IMR-90 (cell line): Measurements from ENCODE around the gene CSNK1D. TPM values are rescaled to one million over a fixed set of nuclear protein-coding genes. Genes with fewer than 3 reads are reported as not detected.

ENCODE experiments used
- ATAC-seq: fragments of 200-7000 bp; cut with Tn5 transposase; 2 replicates; pipeline ENCODE4 v1.9.1; 2020; ENCODE audit warnings: low read depth, mild to moderate bottlenecking, moderate library complexity
- BruUV-seq: library from RNA; stranded (reverse); fragments of 400-500 nt; replicated peaks from 2 replicates; lab custom pipeline; 2021; lab: Mats Ljungman, UMichigan
- CTCF ChIA-PET: fragments of 300-600 bp; formaldehyde crosslinking; extraction: SDS; loops from one replicate; lab custom pipeline; 2021; ENCODE audit warnings: antibody characterized with exemption; lab: Yijun Ruan, JAX
- POLR2A ChIA-PET: fragments of 300-600 bp; sonication (Branson Sonifier 250); formaldehyde crosslinking; loops from one replicate; lab custom pipeline; 2022; ENCODE audit warnings: antibody characterized with exemption; ENCODE audit not compliant: unreplicated experiment; lab: Charles Lee
- DNase-seq: peaks from one replicate; pipeline ENCODE4 v3.0.0; 2013
- H2AFZ ChIP-seq: replicated peaks from 2 replicates; pipeline ENCODE3; 2013; ENCODE audit warnings: low read length, mild to moderate bottlenecking; ENCODE audit not compliant: poor library complexity
- H2AK5ac ChIP-seq: 2 replicates; pipeline ENCODE4 v1.6.1; 2013; ENCODE audit warnings: low read depth, low read length, inconsistent platforms
- H2AK9ac ChIP-seq: replicated peaks from 2 replicates; pipeline ENCODE3; 2013; ENCODE audit warnings: mild to moderate bottlenecking, low read depth, low read length, moderate library complexity; ENCODE audit not compliant: poor library complexity
- H2BK120ac ChIP-seq: 2 replicates; pipeline ENCODE4 v1.6.1; 2013; ENCODE audit warnings: low read depth, low read length, inconsistent platforms
- H2BK15ac ChIP-seq: 3 replicates; pipeline ENCODE4 v1.6.1; 2013; ENCODE audit warnings: low read depth, low read length, inconsistent platforms
- H2BK20ac ChIP-seq: 2 replicates; pipeline ENCODE4 v1.6.1; 2013; ENCODE audit warnings: low read depth, mild to moderate bottlenecking, inconsistent platforms, low read length, moderate library complexity
- H2BK5ac ChIP-seq: 2 replicates; pipeline ENCODE4 v1.6.1; 2013; ENCODE audit warnings: mild to moderate bottlenecking, low read depth, low read length, inconsistent platforms; ENCODE audit not compliant: poor library complexity, severe bottlenecking
- H3K14ac ChIP-seq: replicated peaks from 2 replicates; pipeline ENCODE4 v1.6.1; 2013; ENCODE audit warnings: low read depth, low read length, inconsistent platforms
- H3K18ac ChIP-seq: 2 replicates; pipeline ENCODE4 v1.6.1; 2013; ENCODE audit warnings: low read depth, low read length, control low read depth
- H3K23ac ChIP-seq: 2 replicates; pipeline ENCODE4 v1.6.1; 2013; ENCODE audit warnings: low read depth, low read length, inconsistent platforms
- H3K27ac ChIP-seq: 2 replicates; pipeline ENCODE4 v1.5.1; 2013; ENCODE audit warnings: mild to moderate bottlenecking, control low read depth, low read length; ENCODE audit not compliant: insufficient read depth
- H3K27me3 ChIP-seq: 2 replicates; pipeline ENCODE4 v1.6.1; 2013; ENCODE audit warnings: low read length; ENCODE audit not compliant: control insufficient read depth, insufficient read depth
- H3K36me3 ChIP-seq: 2 replicates; pipeline ENCODE4 v1.6.1; 2013; ENCODE audit warnings: low read length, mixed read lengths; ENCODE audit not compliant: control insufficient read depth, insufficient read depth
- H3K4ac ChIP-seq: 2 replicates; pipeline ENCODE4 v1.6.1; 2013; ENCODE audit warnings: low read depth, low read length, inconsistent platforms
- H3K4me1 ChIP-seq: 2 replicates; pipeline ENCODE4 v1.6.1; 2013; ENCODE audit warnings: low read length, mixed read lengths; ENCODE audit not compliant: control insufficient read depth, insufficient read depth
- H3K4me2 ChIP-seq: 2 replicates; pipeline ENCODE4 v1.6.1; 2013; ENCODE audit warnings: low read depth, mild to moderate bottlenecking, control low read depth, low read length, moderate library complexity
- H3K4me3 ChIP-seq: 2 replicates; pipeline ENCODE4 v1.5.1; 2013; ENCODE audit warnings: low read depth, mild to moderate bottlenecking, control low read depth, low read length, moderate library complexity; ENCODE audit not compliant: insufficient read depth
- H3K56ac ChIP-seq: 2 replicates; pipeline ENCODE4 v1.6.1; 2013; ENCODE audit warnings: low read length, inconsistent platforms; ENCODE audit not compliant: insufficient read depth; ENCODE audit errors: extremely low read depth
- H3K79me1 ChIP-seq, 2 experiments: 2 replicates each; pipeline ENCODE4 v1.6.1; 2013; ENCODE audit warnings: low read length in 2 of 2, inconsistent platforms in 1 of 2, low read depth in 1 of 2
- H3K9ac ChIP-seq: 2 replicates; pipeline ENCODE4 v1.6.1; 2013; ENCODE audit warnings: low read depth, low read length, control low read depth
- H3K9me1 ChIP-seq: 2 replicates; pipeline ENCODE4 v1.6.1; 2013; ENCODE audit warnings: low read length, inconsistent platforms; ENCODE audit not compliant: insufficient read depth
- H3K9me3 ChIP-seq: 2 replicates; pipeline ENCODE4 v1.6.1; 2013; ENCODE audit warnings: low read length; ENCODE audit not compliant: control insufficient read depth, insufficient read depth
- H4K20me1 ChIP-seq: 2 replicates; pipeline ENCODE4 v1.6.1; 2013; ENCODE audit warnings: low read length, inconsistent platforms; ENCODE audit not compliant: insufficient read depth
- H4K5ac ChIP-seq: 2 replicates; pipeline ENCODE4 v1.6.1; 2013; ENCODE audit warnings: mild to moderate bottlenecking, low read depth, low read length, control low read depth
- H4K8ac ChIP-seq, 2 experiments: 2 replicates each; pipeline ENCODE4 v1.6.1; 2013; ENCODE audit warnings: low read depth in 2 of 2, low read length in 2 of 2, control low read depth in 1 of 2, inconsistent platforms in 1 of 2
- H4K91ac ChIP-seq: 2 replicates; pipeline ENCODE4 v1.6.1; 2013; ENCODE audit warnings: low read depth, low read length, inconsistent platforms; ENCODE audit not compliant: insufficient read depth
- BHLHE40 ChIP-seq: fragments of 150-350 bp; IDR thresholded peaks from 2 replicates; pipeline ENCODE4 v1.6.1; 2016; ENCODE audit warnings: mild to moderate bottlenecking, low read depth, low read length
- CEBPB ChIP-seq: IDR thresholded peaks from 2 replicates; pipeline ENCODE4 v1.6.1; 2012; ENCODE audit warnings: low read depth, low read length, improper control_type of control experiment
- CHD1 ChIP-seq: IDR thresholded peaks from 2 replicates; pipeline ENCODE4 v1.6.1; 2012; ENCODE audit warnings: low read depth, low read length, improper control_type of control experiment
- CTCF ChIP-seq: conservative IDR thresholded peaks from 2 replicates; pipeline ENCODE4 v1.5.1; 2012; ENCODE audit warnings: mild to moderate bottlenecking, low read depth, low read length, improper control_type of control experiment
- ELK1 ChIP-seq: fragments of 150-350 bp; IDR thresholded peaks from 2 replicates; pipeline ENCODE4 v1.6.1; 2016; ENCODE audit warnings: low read depth, mild to moderate bottlenecking, low read length, moderate library complexity, borderline replicate concordance
- FOS ChIP-seq: fragments of 150-350 bp; IDR thresholded peaks from 2 replicates; pipeline ENCODE4 v1.6.1; 2016; ENCODE audit warnings: low read depth, low read length
- MAFK ChIP-seq: IDR thresholded peaks from 2 replicates; pipeline ENCODE4 v1.6.1; 2012; ENCODE audit warnings: low read depth, low read length, improper control_type of control experiment
- MAZ ChIP-seq: IDR thresholded peaks from 2 replicates; pipeline ENCODE4 v1.6.1; 2012; ENCODE audit warnings: low read depth, mild to moderate bottlenecking, low read length, improper control_type of control experiment, moderate library complexity, borderline replicate concordance
- MXI1 ChIP-seq: IDR thresholded peaks from 2 replicates; pipeline ENCODE4 v1.6.1; 2012; ENCODE audit warnings: low read depth, mild to moderate bottlenecking, low read length, moderate library complexity, borderline replicate concordance
- NFE2L2 ChIP-seq: fragments of 150-350 bp; IDR thresholded peaks from 2 replicates; pipeline ENCODE4 v1.6.1; 2016; ENCODE audit warnings: low read depth, mild to moderate bottlenecking, low read length
- POLR2A ChIP-seq: IDR thresholded peaks from 2 replicates; pipeline ENCODE4 v1.6.1; 2012; ENCODE audit warnings: mild to moderate bottlenecking, low read depth, low read length
- RAD21 ChIP-seq: IDR thresholded peaks from 2 replicates; pipeline ENCODE4 v1.6.1; 2012; ENCODE audit warnings: low read length, improper control_type of control experiment
- RCOR1 ChIP-seq: IDR thresholded peaks from 2 replicates; pipeline ENCODE4 v1.6.1; 2012; ENCODE audit warnings: mild to moderate bottlenecking, low read length, improper control_type of control experiment; ENCODE audit not compliant: insufficient replicate concordance
- SMC3 ChIP-seq: fragments of 150-350 bp; IDR thresholded peaks from 2 replicates; pipeline ENCODE4 v1.6.1; 2016; ENCODE audit warnings: low read depth, mild to moderate bottlenecking, antibody characterized with exemption, low read length, moderate library complexity
- USF2 ChIP-seq: fragments of 150-350 bp; IDR thresholded peaks from 2 replicates; pipeline ENCODE4 v1.6.1; 2017; ENCODE audit warnings: mild to moderate bottlenecking, antibody characterized with exemption, low read length, low read depth
- WGBS, 2 experiments: methylation state at CpG; one replicate each; pipeline versions ENCODE4 v1.1.5 to v1.1.7; 2013; ENCODE audit warnings: missing lambda C conversion rate in 2 of 2; ENCODE audit not compliant: insufficient read length in 1 of 2; ENCODE audit errors: extremely low coverage in 2 of 2; 5-methylcytosine and 5-hydroxymethylcytosine counted together
- dilution Hi-C: fragments of 300-500 bp; cut with HindIII; formaldehyde crosslinking; loops from one replicate; pipeline ENCODE4 v1.14.3; 2018; ENCODE audit warnings: low sequenced_read_pairs; ENCODE audit not compliant: unreplicated experiment
- in situ Hi-C: fragments of 300-500 bp; cut with MboI; formaldehyde crosslinking; loops from 3 replicates; pipeline ENCODE4 v1.14.3; 2019; ENCODE audit warnings: low sequenced_read_pairs, inconsistent platforms, mixed read lengths
- intact Hi-C: fragments of 100-400 bp; cut with micrococcal nuclease; formaldehyde crosslinking; loops from 2 replicates; pipeline ENCODE4 v1.10.0; 2022
- polyA plus RNA-seq, 3 experiments: library from polyadenylated mRNA; depleted of rRNA; stranded (reverse); fragments of >200 nt; gene quantifications; 2 replicates each; pipeline ENCODE4 v1.2.3, GENCODE V29; 2012; ENCODE audit warnings: low replicate concordance in 1 of 3
- total RNA-seq: library from RNA; depleted of rRNA; stranded (reverse); fragments of >200 nt; gene quantifications from 2 replicates; pipeline ENCODE4 v1.2.3, GENCODE V29; 2012

Gene CSNK1D
- total and polyA plus RNA-seq, 2 of the 4 experiments (the other 2 are of a cell fraction), result 47.1 to 186 TPM

- H4K20me1 ChIP-seq, result peaks cover 83% of the 10 kb centered on the region
- no peak overlapping the region for H3K4me3 ChIP-seq
- H3K79me1 ChIP-seq, result peaks cover 12 to 74% of the 10 kb centered on the region in 2 experiments
- no peak overlapping the region for H2BK5ac ChIP-seq
- H3K27me3 ChIP-seq, result no peaks in the 10 kb centered on the region
- H3K9ac ChIP-seq, result no peak overlapping the region
- peaks cover 44% of the 10 kb centered on the region for H3K4me1 ChIP-seq
- no peak overlapping the region for H2BK15ac ChIP-seq
- intact Hi-C loops (loop anchor here (5.0 kb wide), 1 partner anchor 53 kb away; no protein-coding TSS in a partner anchor), in situ Hi-C loops (no loop called here), dilution Hi-C loops (no loop called here)
- no peak overlapping the region for H3K18ac ChIP-seq
- ChIA-PET POLR2A (interaction anchor here (0.8 kb wide), 1 partner anchor 74 kb away, joined by 16 read pairs; no protein-coding TSS in a partner anchor), CTCF (no interaction called here)
- peaks cover 43% of the 10 kb centered on the region for H3K9me1 ChIP-seq
- no peaks in the 10 kb centered on the region for H3K9me3 ChIP-seq
- H4K91ac ChIP-seq, result no peak overlapping the region
- no peak overlapping the region for H3K4ac ChIP-seq
- 88% methylated on average over 4 of the region's 10 CpGs; no CpG with 5 or more reads in 1 of the 2 experiments for WGBS, 2 experiments
- no peak overlapping the region; the same call in 1 of the 2 replicates for H3K4me2 ChIP-seq
- no peak overlapping the region for H3K56ac ChIP-seq
- no peak overlapping the region for H3K27ac ChIP-seq
- H2BK20ac ChIP-seq, result no peak overlapping the region
- H2AK9ac ChIP-seq, result no peak overlapping the region
- H2BK120ac ChIP-seq, result no peak overlapping the region
- H3K36me3 ChIP-seq, result peaks cover 46% of the 10 kb centered on the region
- BruUV-seq, result no TSS peak
- DNase-seq, result no peak
- H3K23ac ChIP-seq, result no peak overlapping the region
- no peak overlapping the region for H4K5ac ChIP-seq
- H3K14ac ChIP-seq, result no peak overlapping the region
- H4K8ac ChIP-seq, result no peak overlapping the region
- no peak overlapping the region for H2AK5ac ChIP-seq
- H2AFZ ChIP-seq, result no peak overlapping the region
- ATAC-seq, result no peak
- TF ChIP-seq CEBPB (no peak), ELK1 (no peak), SMC3 (no peak), POLR2A (no peak), RAD21 (no peak), BHLHE40 (no peak), MXI1 (no peak), CTCF (no peak), USF2 (no peak), CHD1 (no peak), NFE2L2 (no peak), MAZ (no peak), MAFK (no peak), RCOR1 (no peak), FOS (no peak)
These were observed 4.2 kb downstream of the CSNK1D start for GRCh38 chr17:82269138-82269881.
